OCI-LY7 (cell line): ENCODE data around the gene PSMC4. TPM values are rescaled to one million over a fixed set of nuclear protein-coding genes. Genes with fewer than 3 reads are reported as not detected.

Experiments
- BruUV-seq: library from RNA; stranded (reverse); fragments of 400-500 nt; replicated peaks from 2 replicates; lab custom pipeline; 2021; lab: Mats Ljungman, UMichigan
- CTCF ChIA-PET: fragments of 300-600 bp; sonication (Branson Sonifier 250); formaldehyde crosslinking; loops from one replicate; lab custom pipeline; 2022; ENCODE audit warnings: antibody characterized with exemption; ENCODE audit not compliant: unreplicated experiment; lab: Charles Lee
- POLR2A ChIA-PET: fragments of 300-600 bp; sonication (Branson Sonifier 250); formaldehyde crosslinking; loops from one replicate; lab custom pipeline; 2022; ENCODE audit warnings: antibody characterized with exemption; lab: Charles Lee
- DNase-seq: peaks from one replicate; pipeline ENCODE4 v3.0.0-alpha.2; 2015; ENCODE audit warnings: low spot score
- H2AFZ ChIP-seq: fragments of 200-600 bp; sonication (generic), shearing (Covaris generic); 2 replicates; pipeline ENCODE4 v1.6.1; 2014; ENCODE audit warnings: mild to moderate bottlenecking, antibody characterized with exemption, low read length, moderate library complexity
- H3K27ac ChIP-seq: fragments of 200-600 bp; sonication (generic); 2 replicates; pipeline ENCODE4 v1.5.1; 2014; ENCODE audit warnings: mixed run types, low read depth, mild to moderate bottlenecking, moderate library complexity, low read length, inconsistent platforms; ENCODE audit not compliant: poor library complexity, severe bottlenecking
- H3K36me3 ChIP-seq: fragments of 200-600 bp; sonication (generic); 2 replicates; pipeline ENCODE4 v1.6.1; 2014; ENCODE audit warnings: mild to moderate bottlenecking, antibody characterized with exemption, low read length, moderate library complexity, mixed read lengths; ENCODE audit not compliant: insufficient read depth
- H3K4me1 ChIP-seq: fragments of 200-600 bp; sonication (generic); 2 replicates; pipeline ENCODE4 v1.5.1; 2014; ENCODE audit warnings: mild to moderate bottlenecking, low read length; ENCODE audit not compliant: insufficient read depth, poor library complexity, severe bottlenecking
- H3K4me2 ChIP-seq: fragments of 200-600 bp; sonication (generic); 2 replicates; pipeline ENCODE4 v1.6.1; 2014; ENCODE audit warnings: mild to moderate bottlenecking, low read length
- H3K4me3 ChIP-seq: fragments of 200-600 bp; sonication (generic); 2 replicates; pipeline ENCODE4 v1.5.1; 2014; ENCODE audit warnings: mild to moderate bottlenecking, low read depth, low read length; ENCODE audit not compliant: poor library complexity, severe bottlenecking
- H3K79me2 ChIP-seq: fragments of 200-600 bp; sonication (generic); 2 replicates; pipeline ENCODE4 v1.6.1; 2016; ENCODE audit warnings: low read depth, mild to moderate bottlenecking, low read length, moderate library complexity, mixed read lengths; ENCODE audit not compliant: insufficient read depth
- H3K9me2 ChIP-seq: fragments of 200-600 bp; sonication (generic); 2 replicates; pipeline ENCODE4 v1.6.1; 2016; ENCODE audit warnings: mild to moderate bottlenecking, low read length, mixed read lengths; ENCODE audit not compliant: insufficient read depth
- H3K9me3 ChIP-seq: fragments of 200-600 bp; sonication (generic); 2 replicates; pipeline ENCODE4 v1.6.1; 2014; ENCODE audit warnings: mild to moderate bottlenecking, mixed run types, low read length, mixed read lengths
- H4K20me1 ChIP-seq: fragments of 200-600 bp; sonication (generic); 2 replicates; pipeline ENCODE4 v1.6.1; 2014; ENCODE audit warnings: mild to moderate bottlenecking, antibody characterized with exemption, low read length, moderate library complexity, mixed read lengths; ENCODE audit not compliant: insufficient read depth
- EZH2phosphoT487 ChIP-seq: fragments of 200-600 bp; sonication (generic); IDR thresholded peaks from 2 replicates; pipeline ENCODE4 v1.6.1; 2018; ENCODE audit warnings: low read depth, borderline replicate concordance, mild to moderate bottlenecking, mixed run types, antibody characterized with exemption, low read length, moderate library complexity, mixed read lengths
- intact Hi-C: fragments of 100-400 bp; cut with micrococcal nuclease; formaldehyde crosslinking; loops from one replicate; pipeline ENCODE4 v1.10.0; 2022; ENCODE audit not compliant: unreplicated experiment
- total RNA-seq, 2 experiments: library from RNA; depleted of rRNA in 1 of 2; stranded (reverse); fragments of >200 nt in 1 of 2; shearing (Covaris generic) in 1 of 2; gene quantifications; 2 replicates each; pipeline ENCODE4 v1.2.3, GENCODE V29; 2014 to 2022
- TF ChIP-seq, protein P1 (sequence below): fragments of 200-600 bp; sonication (generic); conservative IDR thresholded peaks from 2 replicates; pipeline ENCODE4 v1.5.1; 2014; ENCODE audit warnings: mild to moderate bottlenecking, antibody characterized with exemption, low read length, moderate library complexity, mixed read lengths

The PSMC4 gene
- total RNA-seq, 2 experiments from 2014 or later = 78.0 to 82.3 TPM

DNA sequence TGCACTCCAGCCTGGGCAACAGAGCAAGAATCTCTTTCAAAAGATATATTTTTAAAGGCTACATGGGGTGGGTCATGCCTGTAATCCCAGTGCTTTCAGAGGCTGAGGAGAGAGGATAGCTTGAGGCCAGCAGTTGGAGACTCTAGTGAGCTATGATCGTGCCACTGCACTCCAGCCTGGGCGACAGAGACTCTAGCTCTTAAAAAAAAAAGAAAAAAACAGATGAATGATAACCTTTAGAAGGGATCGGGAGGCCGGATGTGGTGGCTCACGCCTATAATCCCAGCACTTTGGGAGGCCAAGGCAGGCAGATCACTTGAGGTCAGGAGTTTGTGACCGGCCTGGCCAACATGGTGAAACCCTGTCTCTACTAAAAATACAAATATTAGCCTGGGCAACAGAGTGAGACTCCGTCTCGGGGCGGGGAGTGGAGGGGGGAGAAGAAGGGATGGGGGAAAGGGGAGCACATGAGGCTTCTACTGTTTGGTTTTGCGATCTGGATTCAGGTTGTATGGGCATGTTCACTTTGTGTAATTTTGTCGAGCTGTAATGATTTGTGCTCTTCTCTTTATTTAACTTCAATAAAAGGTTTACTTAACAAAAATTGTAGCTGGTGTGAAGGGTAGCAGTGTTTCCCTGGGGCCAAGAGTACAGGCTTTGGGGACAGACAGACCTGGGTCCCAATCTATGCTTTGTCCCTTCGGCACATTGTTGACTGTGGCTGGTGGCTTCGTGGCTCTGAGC, 1.1 kb upstream of the PSMC4 start:
- H3K4me2 ChIP-seq = peak overlapping the region; percentile 84
- no peaks in the 10 kb centered on the region for H3K9me3 ChIP-seq
- ChIA-PET CTCF (interaction anchor here (0.6 to 1.7 kb wide), 8 partner anchors 9 to 91 kb away, joined by 3 to 4 read pairs (median 4); no protein-coding TSS in a partner anchor), POLR2A (interaction anchor here (0.6 to 2.2 kb wide), 15 partner anchors 9 to 340 kb away, joined by 3 to 12 read pairs (median 4); partner anchors contain the start of genes FBL, ZNF546 and ZNF780A)
- H3K27ac ChIP-seq = peak overlapping the region; percentile 60
- H3K4me1 ChIP-seq = peaks cover 23% of the 10 kb centered on the region
- H3K9me2 ChIP-seq = no peaks in the 10 kb centered on the region
- TF ChIP-seq, protein P1, sequence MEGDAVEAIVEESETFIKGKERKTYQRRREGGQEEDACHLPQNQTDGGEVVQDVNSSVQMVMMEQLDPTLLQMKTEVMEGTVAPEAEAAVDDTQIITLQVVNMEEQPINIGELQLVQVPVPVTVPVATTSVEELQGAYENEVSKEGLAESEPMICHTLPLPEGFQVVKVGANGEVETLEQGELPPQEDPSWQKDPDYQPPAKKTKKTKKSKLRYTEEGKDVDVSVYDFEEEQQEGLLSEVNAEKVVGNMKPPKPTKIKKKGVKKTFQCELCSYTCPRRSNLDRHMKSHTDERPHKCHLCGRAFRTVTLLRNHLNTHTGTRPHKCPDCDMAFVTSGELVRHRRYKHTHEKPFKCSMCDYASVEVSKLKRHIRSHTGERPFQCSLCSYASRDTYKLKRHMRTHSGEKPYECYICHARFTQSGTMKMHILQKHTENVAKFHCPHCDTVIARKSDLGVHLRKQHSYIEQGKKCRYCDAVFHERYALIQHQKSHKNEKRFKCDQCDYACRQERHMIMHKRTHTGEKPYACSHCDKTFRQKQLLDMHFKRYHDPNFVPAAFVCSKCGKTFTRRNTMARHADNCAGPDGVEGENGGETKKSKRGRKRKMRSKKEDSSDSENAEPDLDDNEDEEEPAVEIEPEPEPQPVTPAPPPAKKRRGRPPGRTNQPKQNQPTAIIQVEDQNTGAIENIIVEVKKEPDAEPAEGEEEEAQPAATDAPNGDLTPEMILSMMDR = no peak
- no peak for TF ChIP-seq EZH2phosphoT487
- peaks cover 26% of the 10 kb centered on the region for H3K36me3 ChIP-seq
- peaks cover 15% of the 10 kb centered on the region for H3K79me2 ChIP-seq
- DNase-seq = no peak
- intact Hi-C loops = loop anchor here (1.0 to 5.0 kb wide), 3 partner anchors 29 to 177 kb away; no protein-coding TSS in a partner anchor
- peak overlapping the region; percentile 64; the same call in 1 of the 2 replicates for H2AFZ ChIP-seq
- no TSS peak for BruUV-seq
- no peaks in the 10 kb centered on the region for H4K20me1 ChIP-seq
- peak overlapping the region; percentile 86 for H3K4me3 ChIP-seq

DNA sequence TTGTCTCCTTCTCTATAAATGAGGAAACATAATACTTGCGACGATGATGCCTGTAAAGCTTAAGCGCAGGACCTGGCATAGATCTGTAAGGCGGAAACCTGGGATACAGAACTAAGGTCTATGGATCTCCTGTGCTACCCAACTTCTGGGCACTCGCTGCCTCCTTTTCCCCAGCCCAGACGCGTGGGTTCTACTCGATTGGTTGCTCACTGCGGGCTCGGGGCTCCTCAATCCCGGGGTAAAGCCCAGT, 615 bp upstream of the PSMC4 start:
- Histone ChIP-seq H3K4me2 (peak overlapping the region; percentile 84), H3K9me2 (no peaks in the 10 kb centered on the region), H3K4me3 (peak overlapping the region; percentile 86), H3K79me2 (peaks cover 15% of the 10 kb centered on the region), H3K4me1 (peaks cover 23% of the 10 kb centered on the region), H2AFZ (peak overlapping the region; percentile 64; the same call in 1 of the 2 replicates), H3K27ac (peak overlapping the region; percentile 60), H3K36me3 (peaks cover 31% of the 10 kb centered on the region), H4K20me1 (no peaks in the 10 kb centered on the region), H3K9me3 (no peaks in the 10 kb centered on the region)
- intact Hi-C loops = loop anchor here (1.0 to 5.0 kb wide), 3 partner anchors 29 to 178 kb away; no protein-coding TSS in a partner anchor
- TSS peak; percentile 88 for BruUV-seq
- ChIA-PET CTCF (interaction anchor here (0.7 to 1.7 kb wide), 10 partner anchors 9 to 101 kb away, joined by 3 to 4 read pairs (median 3); no protein-coding TSS in a partner anchor), POLR2A (interaction anchor here (0.5 to 2.2 kb wide), 20 partner anchors 8 to 346 kb away, joined by 3 to 12 read pairs (median 4); partner anchors contain the start of genes FBL, ZNF546 and ZNF780A)
- no peak for DNase-seq
- TF ChIP-seq, protein P1 = no peak
- TF ChIP-seq EZH2phosphoT487 = no peak
